Measurements from ENCODE around the gene AQP12B. TPM values are rescaled to one million over a fixed set of nuclear protein-coding genes. Genes with fewer than 3 reads are reported as not detected.
A peak's percentile ranks its signal among the peaks of the same experiment; 100 is the strongest.
"Not testable (repeated sequence)": the region's sequence is repeated elsewhere in the genome, so short reads cannot be mapped to it uniquely, and the experiment has no call there.

AQP12B gene
- total RNA-seq, 2 donors from 2014 or later = 7.9 to 9.6 TPM

DNA sequence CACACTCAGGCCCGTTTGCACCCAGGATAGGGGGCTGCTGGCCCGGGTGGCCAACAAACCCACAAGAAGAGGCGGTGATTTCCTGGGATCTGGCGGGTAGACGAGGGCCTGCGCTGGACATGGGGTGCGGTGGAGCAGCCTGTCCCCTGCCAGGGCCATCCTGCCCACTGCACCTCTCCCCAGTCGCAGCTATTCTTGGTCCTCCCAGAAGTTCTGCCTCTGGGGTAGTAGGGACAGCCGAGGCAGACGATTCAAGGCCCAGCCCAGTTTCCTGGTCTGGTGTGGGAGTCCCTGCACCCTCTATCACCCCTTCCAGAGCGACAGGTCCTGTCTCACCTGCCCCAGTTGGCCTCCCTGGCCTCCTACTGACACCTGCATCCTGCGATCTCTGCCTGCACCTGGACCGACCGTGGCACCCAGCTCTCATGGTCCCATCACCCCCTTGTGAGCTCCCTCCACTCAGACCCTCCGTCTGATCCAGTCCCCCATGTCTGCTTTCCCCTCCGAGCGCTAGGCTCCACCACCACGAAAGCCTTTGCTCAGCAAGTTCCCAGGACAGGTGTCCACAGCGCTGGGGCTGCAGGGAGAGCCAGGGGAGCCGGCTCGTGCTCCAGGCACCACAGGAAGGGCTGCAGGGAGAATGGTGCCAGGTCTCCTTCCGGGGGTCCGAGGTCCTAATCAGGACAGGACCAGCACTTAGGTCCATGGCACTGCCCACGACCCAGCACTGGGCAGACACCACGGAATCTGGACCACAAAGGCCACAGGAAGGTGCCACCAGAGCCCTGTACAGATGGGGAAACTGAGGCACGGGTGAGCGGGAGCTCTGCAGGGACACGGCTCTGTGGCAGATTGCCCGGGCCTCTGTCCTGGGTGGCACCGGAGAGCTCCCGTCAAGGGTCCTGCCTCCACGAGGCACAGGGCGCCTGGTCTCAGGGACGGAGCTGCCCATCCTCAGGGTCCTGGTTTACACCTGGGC, 10.2 kb upstream of the AQP12B start:
- H3K4me1 ChIP-seq; H3K27me3 ChIP-seq; H3K27ac ChIP-seq; H3K9me3 ChIP-seq; intact Hi-C loops (cut with DNase I); H3K4me3 ChIP-seq; H3K9ac ChIP-seq (ENCODE audit: low read depth in 2 of 2, low read length in 2 of 2); H3K36me3 ChIP-seq: not testable (repeated sequence)
- peak; percentile 13 for DNase-seq

DNA sequence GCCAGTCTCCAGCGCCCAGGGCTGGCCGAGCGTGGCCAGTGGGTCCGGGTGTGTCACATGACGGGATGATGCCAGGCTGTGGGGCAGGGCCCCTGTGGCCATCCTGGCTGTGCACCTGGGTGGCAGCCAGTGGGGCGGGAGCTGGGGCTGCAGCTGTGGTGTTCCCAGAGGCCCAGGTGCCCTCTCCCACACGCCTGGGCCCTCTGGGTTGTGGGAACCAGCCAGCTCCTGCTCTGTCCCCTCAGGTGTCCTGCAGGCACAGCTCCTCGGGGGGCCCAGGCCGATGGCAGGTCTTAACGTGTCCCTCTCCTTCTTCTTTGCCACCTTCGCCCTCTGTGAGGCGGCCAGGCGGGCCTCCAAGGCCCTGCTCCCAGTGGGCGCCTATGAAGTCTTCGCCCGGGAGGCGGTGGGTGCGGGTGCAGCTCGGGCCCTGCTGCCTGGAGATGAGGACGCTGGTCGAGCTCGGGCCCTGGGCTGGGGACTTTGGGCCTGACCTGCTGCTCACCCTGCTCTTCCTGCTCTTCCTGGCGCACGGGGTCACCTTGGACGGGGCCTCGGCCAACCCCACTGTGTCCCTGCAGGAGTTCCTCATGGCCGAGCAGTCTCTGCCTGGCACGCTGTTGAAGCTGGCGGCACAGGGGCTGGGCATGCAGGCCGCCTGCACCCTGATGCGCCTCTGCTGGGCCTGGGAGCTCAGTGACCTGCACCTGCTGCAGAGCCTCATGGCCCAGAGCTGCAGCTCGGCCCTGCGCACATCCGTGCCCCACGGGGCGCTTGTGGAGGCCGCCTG, 9.1 kb upstream of the AQP12B start, which contains the start of gene AQP12A:
TSS of gene AQP12A (plus strand) at position 236 of the 790 bp plus-strand sequence. CDS start at position 284, 48 bp downstream.
- intact Hi-C loops (cut with DNase I); H3K4me1 ChIP-seq; H3K9ac ChIP-seq (ENCODE audit: low read depth in 2 of 2, low read length in 2 of 2); H3K4me3 ChIP-seq; H3K27me3 ChIP-seq; H3K36me3 ChIP-seq; DNase-seq; H3K9me3 ChIP-seq; H3K27ac ChIP-seq: not testable (repeated sequence)

DNA sequence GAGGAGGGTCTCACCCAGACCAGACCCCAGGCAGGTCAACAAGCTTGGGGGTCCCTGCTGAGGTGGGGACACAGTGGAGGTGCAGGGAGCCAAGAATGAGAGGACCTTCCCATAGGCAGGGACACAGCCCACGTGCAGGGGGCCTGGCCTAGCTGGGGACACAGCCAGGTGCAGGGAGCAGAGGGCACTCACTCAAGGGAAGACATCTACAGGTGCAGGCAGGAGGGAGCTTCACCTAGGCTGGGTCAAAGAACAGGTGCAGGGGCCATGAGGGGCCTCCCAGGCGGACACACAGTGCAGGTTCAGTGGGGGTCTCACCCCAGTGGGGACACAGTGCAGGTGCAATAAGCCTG, 8.4 kb upstream of the AQP12B start:
- H3K27me3 ChIP-seq; H3K27ac ChIP-seq; DNase-seq; H3K9me3 ChIP-seq; H3K4me3 ChIP-seq; intact Hi-C loops (cut with DNase I); H3K36me3 ChIP-seq; H3K9ac ChIP-seq (ENCODE audit: low read depth in 2 of 2, low read length in 2 of 2); H3K4me1 ChIP-seq: not testable (repeated sequence)

DNA sequence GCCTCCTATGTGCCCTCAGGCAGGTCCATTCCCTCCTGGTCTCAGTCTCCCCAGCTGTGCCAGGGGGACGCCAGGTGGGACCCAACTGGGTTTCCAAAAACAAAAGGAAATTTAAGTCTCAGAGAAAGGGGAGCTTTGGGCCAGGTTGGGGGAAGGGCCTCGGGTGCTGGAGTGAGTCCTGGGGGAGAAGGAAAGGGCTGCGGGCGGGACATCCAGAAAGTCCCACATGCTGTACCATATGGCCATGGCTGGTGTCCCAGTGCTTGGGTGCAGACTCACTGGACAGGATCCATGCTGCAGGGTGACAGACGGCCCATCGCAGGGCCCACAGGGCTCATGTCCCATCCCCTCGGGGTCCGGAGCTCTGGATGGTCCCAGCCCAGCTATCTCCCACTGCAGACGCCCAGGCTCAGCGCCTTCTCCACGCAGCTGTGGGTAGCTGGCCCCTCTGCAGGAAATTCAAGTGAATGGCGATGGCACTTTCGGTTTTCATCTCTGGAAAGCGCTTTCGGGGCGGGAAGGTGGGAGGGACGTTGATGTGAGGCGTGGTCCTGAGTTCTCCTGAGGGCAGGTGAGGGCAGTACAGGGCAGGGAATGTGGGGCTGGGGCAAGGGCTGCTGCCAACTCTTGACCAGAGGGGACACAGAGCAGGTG, 7.9 kb upstream of the AQP12B start:
- H3K9me3 ChIP-seq; H3K4me3 ChIP-seq; H3K4me1 ChIP-seq; intact Hi-C loops (cut with DNase I); H3K36me3 ChIP-seq; DNase-seq; H3K27me3 ChIP-seq: not testable (repeated sequence)
- peak overlapping the region; percentile 32 for H3K27ac ChIP-seq
- peak overlapping the region in 1 of 2 donors; percentile 51 for H3K9ac ChIP-seq (ENCODE audit: low read depth in 2 of 2, low read length in 2 of 2)

DNA sequence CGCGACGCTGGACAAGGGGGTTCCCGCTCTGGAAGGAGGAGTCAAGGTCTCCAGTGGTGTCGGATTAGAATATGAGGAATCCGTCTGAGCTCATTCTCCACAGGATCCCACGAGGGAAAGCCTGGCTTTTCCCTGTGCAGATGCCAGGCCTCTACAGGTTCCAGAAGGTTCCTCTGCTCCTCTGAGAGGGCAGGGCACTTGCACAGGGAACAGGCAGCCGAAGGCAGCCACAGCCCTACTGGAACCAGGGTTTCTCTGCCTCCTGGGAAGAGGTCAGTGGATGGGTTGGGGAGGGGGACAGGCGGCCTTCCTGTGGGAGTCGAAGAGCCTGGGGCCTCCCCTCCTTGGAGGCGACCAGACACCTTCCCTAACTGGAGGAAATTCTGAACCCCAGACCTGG, 7.3 kb upstream of the AQP12B start:
- Histone ChIP-seq H3K4me1 (no peaks in the 10 kb centered on the region), H3K27ac (no peak overlapping the region), H3K36me3 (no peaks in the 10 kb centered on the region), H3K27me3 (no peaks in the 10 kb centered on the region), H3K4me3 (no peak overlapping the region), H3K9me3 (no peaks in the 10 kb centered on the region), H3K9ac (ENCODE audit: low read depth in 2 of 2, low read length in 2 of 2) (peak overlapping the region in 1 of 2 donors; percentile 51)
- DNase-seq = no peak
- TF ChIP-seq, protein P1, sequence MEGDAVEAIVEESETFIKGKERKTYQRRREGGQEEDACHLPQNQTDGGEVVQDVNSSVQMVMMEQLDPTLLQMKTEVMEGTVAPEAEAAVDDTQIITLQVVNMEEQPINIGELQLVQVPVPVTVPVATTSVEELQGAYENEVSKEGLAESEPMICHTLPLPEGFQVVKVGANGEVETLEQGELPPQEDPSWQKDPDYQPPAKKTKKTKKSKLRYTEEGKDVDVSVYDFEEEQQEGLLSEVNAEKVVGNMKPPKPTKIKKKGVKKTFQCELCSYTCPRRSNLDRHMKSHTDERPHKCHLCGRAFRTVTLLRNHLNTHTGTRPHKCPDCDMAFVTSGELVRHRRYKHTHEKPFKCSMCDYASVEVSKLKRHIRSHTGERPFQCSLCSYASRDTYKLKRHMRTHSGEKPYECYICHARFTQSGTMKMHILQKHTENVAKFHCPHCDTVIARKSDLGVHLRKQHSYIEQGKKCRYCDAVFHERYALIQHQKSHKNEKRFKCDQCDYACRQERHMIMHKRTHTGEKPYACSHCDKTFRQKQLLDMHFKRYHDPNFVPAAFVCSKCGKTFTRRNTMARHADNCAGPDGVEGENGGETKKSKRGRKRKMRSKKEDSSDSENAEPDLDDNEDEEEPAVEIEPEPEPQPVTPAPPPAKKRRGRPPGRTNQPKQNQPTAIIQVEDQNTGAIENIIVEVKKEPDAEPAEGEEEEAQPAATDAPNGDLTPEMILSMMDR (IDR thresholded peaks at IDR 0.05) = no peak
- intact Hi-C loops (cut with DNase I) = no loop called here

DNA sequence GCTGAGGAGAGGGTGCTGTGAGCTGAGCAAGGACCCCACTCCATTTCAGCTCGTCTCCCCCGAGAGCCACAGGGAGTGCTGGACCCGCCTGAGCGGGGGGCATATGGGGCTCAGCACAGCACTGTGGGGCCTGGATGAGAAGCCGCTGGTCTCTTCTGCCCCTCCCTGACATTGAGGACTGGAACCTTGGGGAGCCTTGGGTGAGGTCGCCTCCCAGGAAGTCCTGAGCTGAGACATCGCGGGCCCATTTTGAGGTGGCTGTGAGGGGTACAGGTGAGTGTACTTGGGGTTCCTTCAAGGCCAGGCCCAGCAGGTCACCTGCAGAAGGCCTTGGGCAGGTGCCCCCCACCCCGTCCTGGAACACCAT, 5.9 kb upstream of the AQP12B start:
- H3K36me3 ChIP-seq = no peaks in the 10 kb centered on the region
- H3K4me1 ChIP-seq = no peaks in the 10 kb centered on the region
- H3K27me3 ChIP-seq = no peaks in the 10 kb centered on the region
- no peak overlapping the region for H3K4me3 ChIP-seq
- TF ChIP-seq, protein P1 (IDR thresholded peaks at IDR 0.05) = no peak
- no peak for DNase-seq
- intact Hi-C loops (cut with DNase I) = no loop called here
- H3K9me3 ChIP-seq = no peaks in the 10 kb centered on the region
- no peak overlapping the region for H3K27ac ChIP-seq
- no peak overlapping the region for H3K9ac ChIP-seq (ENCODE audit: low read depth in 2 of 2, low read length in 2 of 2)
